AG09319 (cell line): ENCODE measurements around the gene C3orf70.

Experiments
- DNase-seq: peaks from one replicate; pipeline ENCODE4 v3.0.0-alpha.2; 2010; ENCODE audit warnings: low read depth; ENCODE audit errors: extremely low read depth
- TF ChIP-seq, protein P1 (sequence below): IDR thresholded peaks from 2 replicates; pipeline ENCODE4 v1.5.1; 2011; ENCODE audit warnings: low read depth, mild to moderate bottlenecking, inconsistent platforms, low read length, moderate library complexity

The C3orf70 gene, protein sequence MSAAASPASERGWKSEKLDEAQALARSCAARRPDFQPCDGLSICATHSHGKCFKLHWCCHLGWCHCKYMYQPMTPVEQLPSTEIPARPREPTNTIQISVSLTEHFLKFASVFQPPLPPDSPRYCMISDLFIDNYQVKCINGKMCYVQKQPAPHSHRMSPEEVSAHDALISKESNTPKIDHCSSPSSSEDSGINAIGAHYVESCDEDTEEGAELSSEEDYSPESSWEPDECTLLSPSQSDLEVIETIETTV

DNA sequence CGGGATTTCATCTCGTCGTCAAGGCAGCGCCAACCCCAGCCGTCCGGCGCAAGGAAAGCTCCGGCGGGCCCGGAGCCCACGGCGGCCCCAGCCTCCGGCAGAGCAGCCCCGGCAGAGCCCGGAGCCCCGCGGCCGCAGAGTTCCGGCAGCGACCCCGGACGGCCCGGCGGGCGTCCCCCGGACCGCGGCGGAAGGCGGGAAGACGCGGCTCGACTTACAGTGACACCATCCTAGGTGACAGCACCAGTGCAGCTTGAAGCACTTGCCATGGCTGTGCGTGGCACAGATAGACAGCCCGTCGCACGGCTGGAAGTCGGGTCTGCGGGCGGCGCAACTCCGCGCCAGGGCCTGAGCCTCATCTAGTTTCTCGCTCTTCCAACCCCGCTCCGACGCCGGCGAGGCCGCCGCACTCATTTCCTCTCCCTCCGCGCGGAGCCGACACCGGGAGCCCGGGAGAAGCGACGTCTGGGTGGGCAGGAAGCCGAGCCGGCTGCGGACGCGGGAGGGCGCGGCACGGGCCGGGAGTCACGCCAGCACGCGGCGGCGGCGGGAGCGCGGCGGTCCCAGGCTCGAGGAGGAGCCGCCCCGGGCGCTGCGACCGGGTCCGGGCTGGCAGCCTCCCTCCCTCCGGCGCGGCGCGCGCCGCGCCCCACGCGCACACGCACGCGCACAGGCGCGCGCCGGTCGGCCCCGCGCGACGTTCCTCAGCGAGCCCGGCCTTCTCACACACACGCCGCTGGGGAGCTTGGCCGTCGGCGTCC lies at the start of gene C3orf70:
TSS of gene C3orf70 (minus strand) at position 651 of the 761 bp plus-strand sequence. CDS start at position 414, 237 bp downstream.
- TF ChIP-seq, protein P1, sequence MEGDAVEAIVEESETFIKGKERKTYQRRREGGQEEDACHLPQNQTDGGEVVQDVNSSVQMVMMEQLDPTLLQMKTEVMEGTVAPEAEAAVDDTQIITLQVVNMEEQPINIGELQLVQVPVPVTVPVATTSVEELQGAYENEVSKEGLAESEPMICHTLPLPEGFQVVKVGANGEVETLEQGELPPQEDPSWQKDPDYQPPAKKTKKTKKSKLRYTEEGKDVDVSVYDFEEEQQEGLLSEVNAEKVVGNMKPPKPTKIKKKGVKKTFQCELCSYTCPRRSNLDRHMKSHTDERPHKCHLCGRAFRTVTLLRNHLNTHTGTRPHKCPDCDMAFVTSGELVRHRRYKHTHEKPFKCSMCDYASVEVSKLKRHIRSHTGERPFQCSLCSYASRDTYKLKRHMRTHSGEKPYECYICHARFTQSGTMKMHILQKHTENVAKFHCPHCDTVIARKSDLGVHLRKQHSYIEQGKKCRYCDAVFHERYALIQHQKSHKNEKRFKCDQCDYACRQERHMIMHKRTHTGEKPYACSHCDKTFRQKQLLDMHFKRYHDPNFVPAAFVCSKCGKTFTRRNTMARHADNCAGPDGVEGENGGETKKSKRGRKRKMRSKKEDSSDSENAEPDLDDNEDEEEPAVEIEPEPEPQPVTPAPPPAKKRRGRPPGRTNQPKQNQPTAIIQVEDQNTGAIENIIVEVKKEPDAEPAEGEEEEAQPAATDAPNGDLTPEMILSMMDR = no peak
- DNase-seq = no peak

DNA sequence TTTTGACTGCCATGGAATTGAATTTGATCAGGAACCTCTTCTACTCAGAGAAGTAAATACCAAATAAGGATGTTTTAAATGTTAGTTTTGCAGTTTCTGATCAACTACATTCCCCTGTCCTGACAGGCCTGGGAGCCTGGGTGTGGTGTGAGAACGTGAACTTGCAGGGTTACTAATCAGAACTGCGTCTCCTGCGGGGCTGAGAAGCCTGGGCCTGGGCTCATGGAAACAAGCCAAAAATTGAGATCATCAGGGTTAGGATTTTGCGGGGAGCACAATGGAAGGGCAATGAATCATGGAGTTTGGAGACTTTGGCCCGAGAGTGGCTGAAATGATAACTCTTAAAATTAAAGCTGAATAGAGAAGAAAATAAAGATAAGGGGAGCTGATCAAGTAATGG lies 47.8 kb upstream of the C3orf70 start:
- TF ChIP-seq, protein P1 = no peak
- DNase-seq = no peak

DNA sequence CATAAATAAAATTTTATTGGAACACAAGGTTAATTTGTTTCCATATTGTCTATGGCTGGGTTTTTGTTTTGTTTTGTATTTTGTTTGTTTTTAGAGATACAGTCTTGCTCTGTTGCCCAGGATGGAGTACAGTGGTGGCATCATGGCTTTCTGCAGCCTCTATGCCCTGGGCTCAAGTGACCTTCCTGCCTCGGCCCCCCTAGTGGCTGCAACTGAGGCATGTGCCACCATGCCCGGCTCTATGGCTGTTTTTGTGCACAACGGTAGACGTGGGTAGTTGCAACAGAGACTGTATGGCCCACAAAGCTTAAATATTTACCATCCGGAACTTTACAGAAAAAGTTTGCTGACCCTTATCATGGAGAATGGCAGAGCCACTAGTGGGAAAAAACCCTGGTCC lies 46.8 kb upstream of the C3orf70 start:
- TF ChIP-seq, protein P1 = no peak
- no peak for DNase-seq

DNA sequence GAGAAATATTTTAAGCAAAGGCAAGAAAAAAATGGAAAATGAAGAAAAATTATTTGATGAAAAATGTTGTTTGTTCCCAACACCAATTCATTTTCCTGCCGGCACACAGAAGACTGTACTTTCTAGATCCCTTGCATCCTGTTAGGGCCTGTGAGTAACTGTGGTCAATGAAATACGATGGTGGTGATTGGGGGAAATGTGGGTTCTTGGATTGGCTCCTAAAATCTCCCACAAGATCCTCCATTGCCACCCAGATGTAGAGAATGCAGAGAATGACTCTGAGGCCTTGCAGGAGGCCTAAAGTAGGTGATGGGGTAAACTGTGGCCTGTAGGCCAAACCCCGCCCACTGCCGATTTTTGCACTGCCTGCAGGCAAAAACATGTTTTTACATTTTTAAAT lies 46.3 kb upstream of the C3orf70 start:
- DNase-seq = no peak
- TF ChIP-seq, protein P1 = no peak

DNA sequence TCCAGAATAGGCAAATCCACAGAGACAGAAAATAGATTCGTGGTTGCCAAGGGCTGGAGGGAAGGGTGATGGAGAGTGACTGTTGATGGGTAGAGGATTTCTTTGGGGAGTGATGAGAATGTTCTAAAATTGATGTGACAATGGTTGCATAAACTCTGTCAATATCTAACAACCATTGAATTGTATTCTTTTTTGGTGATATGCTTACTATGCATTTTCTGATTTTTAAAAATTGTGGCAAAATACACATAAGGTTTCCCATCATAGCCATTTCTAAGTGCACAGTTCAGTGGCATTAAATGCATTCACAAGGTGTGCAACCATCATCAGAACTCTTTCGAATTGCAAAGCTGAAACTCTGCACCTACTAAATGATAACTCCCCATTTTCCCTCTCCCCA lies 44.2 kb upstream of the C3orf70 start:
- TF ChIP-seq, protein P1 = no peak
- no peak for DNase-seq

DNA sequence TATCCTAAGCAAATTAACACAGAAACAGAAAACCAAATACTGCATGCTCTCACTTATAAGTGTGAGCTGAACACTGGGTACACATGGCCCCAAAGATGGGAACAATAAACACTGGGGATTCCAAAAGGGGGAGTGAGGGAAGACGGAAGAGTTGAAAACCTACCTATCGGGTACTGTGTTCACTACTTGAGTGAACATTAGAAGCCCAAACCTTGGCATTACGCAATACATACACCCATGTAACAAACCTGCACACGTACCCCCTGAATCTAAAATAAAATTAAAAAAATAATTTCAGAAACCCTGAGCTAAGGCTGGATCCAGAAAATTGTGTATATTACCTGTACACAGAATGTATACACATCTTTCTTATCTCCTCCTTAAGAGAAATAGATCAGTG lies 42.8 kb upstream of the C3orf70 start:
- TF ChIP-seq, protein P1 = no peak
- DNase-seq = no peak

DNA sequence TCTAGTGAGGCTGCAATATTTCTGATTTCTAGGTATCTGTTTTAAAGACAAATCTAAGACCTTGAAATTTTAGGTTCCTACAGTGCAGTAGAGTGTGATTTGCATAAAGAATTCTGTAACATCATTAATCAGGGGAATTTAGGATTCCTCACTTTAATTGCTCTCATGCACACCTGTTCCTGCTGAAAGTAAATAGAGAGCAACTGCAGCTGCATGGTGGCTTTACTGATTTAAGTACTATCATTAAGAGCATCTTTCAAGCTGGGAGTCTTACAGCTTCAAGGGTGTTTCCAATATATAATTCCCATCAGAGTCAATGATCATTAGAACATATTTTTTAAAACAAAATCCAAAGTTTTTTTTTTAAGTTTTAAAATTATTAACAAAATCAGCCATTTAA lies 36.0 kb upstream of the C3orf70 start:
- no peak for DNase-seq

More for the DNA sequence above, 36.0 kb upstream of the C3orf70 start:
- TF ChIP-seq, protein P1 = no peak
